Measurements from ENCODE around the gene KCNG2. TPM values are rescaled to one million over a fixed set of nuclear protein-coding genes. Genes with fewer than 3 reads are reported as not detected.

Gene KCNG2
- total and polyA plus RNA-seq, 10 of the 15 experiments (the other 5 are each of a cell fraction or from before 2014, with no cell fraction given) = 0.20 to 0.23 TPM; not detected in 8

- Histone ChIP-seq H4K20me1 (ENCODE audit: control insufficient read depth, insufficient read depth) (no peaks in the 10 kb centered on the region), H3K36me3 (ENCODE audit: control insufficient read depth in 2 of 2, insufficient read depth in 2 of 2, low read length in 1 of 2) (peaks cover 10 to 11% of the 10 kb centered on the region in 2 experiments), H3K27ac (ENCODE audit: control insufficient read depth, insufficient read depth) (no peak overlapping the region), H3K9me3 (replicated peaks; ENCODE audit: control insufficient read depth, insufficient read depth, low read length) (peaks cover 26% of the 10 kb centered on the region), H3K27me3 (replicated peaks in 1 of 2; ENCODE audit: control insufficient read depth in 2 of 2, insufficient read depth in 2 of 2, low read length in 1 of 2) (no peaks in the 10 kb centered on the region), H2AFZ (ENCODE audit: control insufficient read depth, low read depth, low read length) (no peak overlapping the region), H3K4me1 (ENCODE audit: control insufficient read depth, insufficient read depth, low read length) (no peaks in the 10 kb centered on the region), H3K4me2 (ENCODE audit: control insufficient read depth, insufficient read depth) (no peak overlapping the region), H3K79me2 (ENCODE audit: control insufficient read depth, insufficient read depth, low read length) (peaks cover 3% of the 10 kb centered on the region), H3K4me3 (no peak overlapping the region), H3K9ac (ENCODE audit: control insufficient read depth, insufficient read depth, low read length) (no peak overlapping the region)
- ATAC-seq (no peak), FAIRE-seq (no peak), DNase-seq (ENCODE audit: low read depth, low spot score) (no peak)
- ChIA-PET RAD21 (ENCODE audit: unreplicated experiment) (no interaction called here), POLR2A (no interaction called here), SMC1A (ENCODE audit: uncharacterized antibody, unreplicated experiment) (no interaction called here), CTCF (no interaction called here)
- 68% methylated on average over 3 of the region's 3 CpGs for WGBS (ENCODE audit: insufficient coverage, insufficient replicate concordance, low lambda C conversion rate, missing lambda C conversion rate)
- intact Hi-C loops (cut with micrococcal nuclease; ENCODE audit: unreplicated experiment) (no loop called here), in situ Hi-C loops (cut with MboI) (no loop called here)
- TF ChIP-seq CBX5 (IDR thresholded peaks at IDR 0.05; ENCODE audit: low read depth) (0 out of 2 replicates have a peak, but pooled peaks have one; percentile 42), ZNF207 (IDR thresholded peaks at IDR 0.05; ENCODE audit: borderline replicate concordance) (no peak), TCF12 (IDR thresholded peaks at IDR 0.05; ENCODE audit: low read depth, low read length) (no peak), ZNF274 (IDR thresholded peaks at IDR 0.05; ENCODE audit: insufficient read depth, insufficient read length) (no peak), MLLT1 (IDR thresholded peaks at IDR 0.05) (no peak)
- no TSS peak for BruUV-seq (replicated peaks)
These were observed 135.2 kb downstream of the KCNG2 start for GRCh38 chr18:79932907-79933306.

GRCh38 chr18:79933765-79934164 is 136.0 kb downstream of the KCNG2 start:
- FAIRE-seq = no peak
- BruUV-seq (replicated peaks) = no TSS peak
- Histone ChIP-seq H4K20me1 (ENCODE audit: control insufficient read depth, insufficient read depth) (no peaks in the 10 kb centered on the region), H3K9me3 (replicated peaks; ENCODE audit: control insufficient read depth, insufficient read depth, low read length) (peaks cover 21% of the 10 kb centered on the region), H3K4me3 (no peak overlapping the region), H3K79me2 (ENCODE audit: control insufficient read depth, insufficient read depth, low read length) (no peaks in the 10 kb centered on the region; the same call in 1 of the 2 replicates), H3K9ac (ENCODE audit: control insufficient read depth, insufficient read depth, low read length) (no peak overlapping the region), H3K4me1 (ENCODE audit: control insufficient read depth, insufficient read depth, low read length) (no peaks in the 10 kb centered on the region), H3K36me3 (ENCODE audit: control insufficient read depth in 2 of 2, insufficient read depth in 2 of 2, low read length in 1 of 2) (peaks cover 9 to 10% of the 10 kb centered on the region in 2 experiments; a peak in 3 of 4 replicates), H3K27ac (ENCODE audit: control insufficient read depth, insufficient read depth) (no peak overlapping the region), H3K4me2 (ENCODE audit: control insufficient read depth, insufficient read depth) (no peak overlapping the region), H3K27me3 (replicated peaks in 1 of 2; ENCODE audit: control insufficient read depth in 2 of 2, insufficient read depth in 2 of 2, low read length in 1 of 2) (no peaks in the 10 kb centered on the region), H2AFZ (ENCODE audit: control insufficient read depth, low read depth, low read length) (no peak overlapping the region)
- CTCF ChIA-PET = no interaction called here
- intact Hi-C loops (cut with micrococcal nuclease; ENCODE audit: unreplicated experiment) = no loop called here
- SMC1A ChIA-PET (ENCODE audit: uncharacterized antibody, unreplicated experiment) = no interaction called here
- no peak for DNase-seq (ENCODE audit: low read depth, low spot score)
- POLR2A ChIA-PET = no interaction called here
- no peak for ATAC-seq
- in situ Hi-C loops (cut with MboI) = no loop called here
- RAD21 ChIA-PET (ENCODE audit: unreplicated experiment) = no interaction called here
- no peak for TF ChIP-seq IRF4 (IDR thresholded peaks at IDR 0.05; ENCODE audit: low read depth, low read length)
- no peak for TF ChIP-seq SREBF1 (IDR thresholded peaks at IDR 0.05; ENCODE audit: low read length)
- 95% methylated on average over 10 of the region's 10 CpGs for WGBS (ENCODE audit: insufficient coverage, insufficient replicate concordance, low lambda C conversion rate, missing lambda C conversion rate)

All from GM12878 (cell line).